SK-N-SH treated with all-trans-retinoic acid at 6 μM for 48 hours (cell line): ENCODE data around the gene DIP2B.

Experiments used
- ARNTL ChIP-seq: fragments of 450-650 bp; formaldehyde crosslinking; IDR thresholded peaks from 2 replicates; pipeline ENCODE4 v1.5.0; 2020; ENCODE audit warnings: low read depth, mild to moderate bottlenecking, moderate library complexity, borderline replicate concordance
- CSDC2 ChIP-seq: fragments of 250-450 bp; sonication (Bioruptor Pico); IDR thresholded peaks from 2 replicates; pipeline ENCODE4 v1.5.0; 2020; ENCODE audit warnings: mild to moderate bottlenecking, moderate library complexity
- ESRRG ChIP-seq: fragments of 250-450 bp; sonication (Bioruptor Pico); IDR thresholded peaks from 2 replicates; pipeline ENCODE4 v1.6.1; 2021; ENCODE audit warnings: mild to moderate bottlenecking
- OSR1 ChIP-seq: fragments of 250-450 bp; sonication (Bioruptor Pico); IDR thresholded peaks from 2 replicates; pipeline ENCODE4 v1.8.0; 2022; ENCODE audit warnings: moderate library complexity, mild to moderate bottlenecking, inconsistent platforms
- RARB ChIP-seq: fragments of 250-450 bp; sonication (Bioruptor Pico); IDR thresholded peaks from 2 replicates; pipeline ENCODE4 v1.8.0; 2021; ENCODE audit warnings: mild to moderate bottlenecking, moderate library complexity
- ZC3H10 ChIP-seq: fragments of 250-450 bp; sonication (Bioruptor Pico); IDR thresholded peaks from 2 replicates; pipeline ENCODE4 v1.5.1; 2021; ENCODE audit warnings: mild to moderate bottlenecking, moderate library complexity
- ZFP30 ChIP-seq: fragments of 450-650 bp; formaldehyde crosslinking; IDR thresholded peaks from 2 replicates; pipeline ENCODE4 v1.5.0; 2022; ENCODE audit warnings: mild to moderate bottlenecking, moderate library complexity
- ZNF565 ChIP-seq: fragments of 450-650 bp; formaldehyde crosslinking; conservative IDR thresholded peaks from 2 replicates; pipeline ENCODE4 v1.5.0; 2020; ENCODE audit warnings: low read depth, mild to moderate bottlenecking, moderate library complexity
- TF ChIP-seq, protein P1 (sequence below): fragments of 250-450 bp; sonication (Bioruptor Pico); IDR thresholded peaks from 2 replicates; pipeline ENCODE4 v1.5.0; 2020; ENCODE audit warnings: mild to moderate bottlenecking, moderate library complexity
- TF ChIP-seq, protein P2 (sequence below): fragments of 250-450 bp; sonication (Bioruptor Pico); IDR thresholded peaks from 2 replicates; pipeline ENCODE4 v1.8.0; 2020; ENCODE audit warnings: mild to moderate bottlenecking, moderate library complexity, borderline replicate concordance

GRCh38 chr12:50615907-50616296 lies 111.1 kb downstream of the DIP2B start:
- TF ChIP-seq RARB (CRISPR knock-in tag): no peak
- no peak for TF ChIP-seq ESRRG (CRISPR knock-in tag)
- TF ChIP-seq, protein P1, sequence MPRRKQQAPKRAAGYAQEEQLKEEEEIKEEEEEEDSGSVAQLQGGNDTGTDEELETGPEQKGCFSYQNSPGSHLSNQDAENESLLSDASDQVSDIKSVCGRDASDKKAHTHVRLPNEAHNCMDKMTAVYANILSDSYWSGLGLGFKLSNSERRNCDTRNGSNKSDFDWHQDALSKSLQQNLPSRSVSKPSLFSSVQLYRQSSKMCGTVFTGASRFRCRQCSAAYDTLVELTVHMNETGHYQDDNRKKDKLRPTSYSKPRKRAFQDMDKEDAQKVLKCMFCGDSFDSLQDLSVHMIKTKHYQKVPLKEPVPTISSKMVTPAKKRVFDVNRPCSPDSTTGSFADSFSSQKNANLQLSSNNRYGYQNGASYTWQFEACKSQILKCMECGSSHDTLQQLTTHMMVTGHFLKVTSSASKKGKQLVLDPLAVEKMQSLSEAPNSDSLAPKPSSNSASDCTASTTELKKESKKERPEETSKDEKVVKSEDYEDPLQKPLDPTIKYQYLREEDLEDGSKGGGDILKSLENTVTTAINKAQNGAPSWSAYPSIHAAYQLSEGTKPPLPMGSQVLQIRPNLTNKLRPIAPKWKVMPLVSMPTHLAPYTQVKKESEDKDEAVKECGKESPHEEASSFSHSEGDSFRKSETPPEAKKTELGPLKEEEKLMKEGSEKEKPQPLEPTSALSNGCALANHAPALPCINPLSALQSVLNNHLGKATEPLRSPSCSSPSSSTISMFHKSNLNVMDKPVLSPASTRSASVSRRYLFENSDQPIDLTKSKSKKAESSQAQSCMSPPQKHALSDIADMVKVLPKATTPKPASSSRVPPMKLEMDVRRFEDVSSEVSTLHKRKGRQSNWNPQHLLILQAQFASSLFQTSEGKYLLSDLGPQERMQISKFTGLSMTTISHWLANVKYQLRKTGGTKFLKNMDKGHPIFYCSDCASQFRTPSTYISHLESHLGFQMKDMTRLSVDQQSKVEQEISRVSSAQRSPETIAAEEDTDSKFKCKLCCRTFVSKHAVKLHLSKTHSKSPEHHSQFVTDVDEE (CRISPR knock-in tag): no peak
- TF ChIP-seq ZC3H10 (CRISPR knock-in tag): no peak
- TF ChIP-seq, protein P2, sequence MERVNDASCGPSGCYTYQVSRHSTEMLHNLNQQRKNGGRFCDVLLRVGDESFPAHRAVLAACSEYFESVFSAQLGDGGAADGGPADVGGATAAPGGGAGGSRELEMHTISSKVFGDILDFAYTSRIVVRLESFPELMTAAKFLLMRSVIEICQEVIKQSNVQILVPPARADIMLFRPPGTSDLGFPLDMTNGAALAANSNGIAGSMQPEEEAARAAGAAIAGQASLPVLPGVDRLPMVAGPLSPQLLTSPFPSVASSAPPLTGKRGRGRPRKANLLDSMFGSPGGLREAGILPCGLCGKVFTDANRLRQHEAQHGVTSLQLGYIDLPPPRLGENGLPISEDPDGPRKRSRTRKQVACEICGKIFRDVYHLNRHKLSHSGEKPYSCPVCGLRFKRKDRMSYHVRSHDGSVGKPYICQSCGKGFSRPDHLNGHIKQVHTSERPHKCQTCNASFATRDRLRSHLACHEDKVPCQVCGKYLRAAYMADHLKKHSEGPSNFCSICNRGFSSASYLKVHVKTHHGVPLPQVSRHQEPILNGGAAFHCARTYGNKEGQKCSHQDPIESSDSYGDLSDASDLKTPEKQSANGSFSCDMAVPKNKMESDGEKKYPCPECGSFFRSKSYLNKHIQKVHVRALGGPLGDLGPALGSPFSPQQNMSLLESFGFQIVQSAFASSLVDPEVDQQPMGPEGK (CRISPR knock-in tag): no peak
- no peak for TF ChIP-seq ARNTL
- TF ChIP-seq OSR1: no peak
- TF ChIP-seq ZNF565 (CRISPR knock-in tag): no peak
- no peak for TF ChIP-seq ZFP30
- TF ChIP-seq CSDC2 (CRISPR knock-in tag): no peak
